KMS-11 (cell line): ENCODE results near the gene TBC1D1.

Experiments used
- H2AFZ ChIP-seq: fragments of 200-600 bp; sonication (generic); 2 replicates; pipeline ENCODE4 v1.6.1; 2016; ENCODE audit warnings: antibody characterized with exemption, mixed run types, low read depth
- H3K27ac ChIP-seq: fragments of 200-600 bp; sonication (generic); 2 replicates; pipeline ENCODE4 v1.6.1; 2016; ENCODE audit warnings: mild to moderate bottlenecking, mixed run types
- H3K27me3 ChIP-seq: fragments of 200-600 bp; sonication (generic); 2 replicates; pipeline ENCODE4 v1.6.1; 2017; ENCODE audit warnings: mild to moderate bottlenecking, low read depth, mixed run types, moderate library complexity; ENCODE audit not compliant: insufficient read depth
- H3K36me3 ChIP-seq: fragments of 200-600 bp; sonication (generic); 2 replicates; pipeline ENCODE4 v1.6.1; 2017; ENCODE audit warnings: mild to moderate bottlenecking, mixed run types; ENCODE audit not compliant: insufficient read depth
- H3K4me1 ChIP-seq: fragments of 200-600 bp; sonication (generic); 2 replicates; pipeline ENCODE4 v1.6.1; 2016; ENCODE audit warnings: mild to moderate bottlenecking, low read depth, mixed run types; ENCODE audit not compliant: poor library complexity, severe bottlenecking
- H3K4me2 ChIP-seq: fragments of 200-600 bp; sonication (generic); 2 replicates; pipeline ENCODE4 v1.7.0; 2016; ENCODE audit warnings: mild to moderate bottlenecking, mixed run types
- H3K4me3 ChIP-seq: fragments of 200-600 bp; sonication (generic); IDR thresholded peaks from 2 replicates; pipeline ENCODE4 v1.6.1; 2017; ENCODE audit warnings: low read depth, low read length, mixed read lengths; ENCODE audit not compliant: insufficient read depth
- H3K79me2 ChIP-seq: fragments of 200-600 bp; sonication (generic); 2 replicates; pipeline ENCODE4 v1.6.1; 2016; ENCODE audit warnings: low read depth, mixed run types; ENCODE audit not compliant: insufficient read depth
- H3K9ac ChIP-seq: fragments of 200-600 bp; sonication (generic); 2 replicates; pipeline ENCODE4 v1.6.1; 2016; ENCODE audit warnings: mild to moderate bottlenecking, mixed run types
- H4K20me1 ChIP-seq: fragments of 200-600 bp; sonication (generic); 2 replicates; pipeline ENCODE4 v1.6.1; 2016; ENCODE audit warnings: mild to moderate bottlenecking, mixed run types; ENCODE audit not compliant: insufficient read depth
- CTCF ChIP-seq: fragments of 200-600 bp; sonication (generic); conservative IDR thresholded peaks from 2 replicates; pipeline ENCODE4 v1.6.1; 2017; ENCODE audit warnings: low read depth, mild to moderate bottlenecking, antibody characterized with exemption, low read length, moderate library complexity, mixed read lengths

TBC1D1 gene

GRCh38 chr4:38013461-38014366, 122.8 kb downstream of the TBC1D1 start:
- H3K79me2 ChIP-seq: no peaks in the 10 kb centered on the region
- H2AFZ ChIP-seq: no peak overlapping the region
- no peak overlapping the region for H3K27ac ChIP-seq
- no peak overlapping the region for H3K4me3 ChIP-seq
- no peaks in the 10 kb centered on the region for H3K4me1 ChIP-seq
- no peaks in the 10 kb centered on the region for H3K36me3 ChIP-seq
- no peak overlapping the region for H3K4me2 ChIP-seq
- H3K9ac ChIP-seq: no peak overlapping the region
- no peaks in the 10 kb centered on the region for H3K27me3 ChIP-seq
- H4K20me1 ChIP-seq: no peaks in the 10 kb centered on the region
- no peak for TF ChIP-seq CTCF

DNA sequence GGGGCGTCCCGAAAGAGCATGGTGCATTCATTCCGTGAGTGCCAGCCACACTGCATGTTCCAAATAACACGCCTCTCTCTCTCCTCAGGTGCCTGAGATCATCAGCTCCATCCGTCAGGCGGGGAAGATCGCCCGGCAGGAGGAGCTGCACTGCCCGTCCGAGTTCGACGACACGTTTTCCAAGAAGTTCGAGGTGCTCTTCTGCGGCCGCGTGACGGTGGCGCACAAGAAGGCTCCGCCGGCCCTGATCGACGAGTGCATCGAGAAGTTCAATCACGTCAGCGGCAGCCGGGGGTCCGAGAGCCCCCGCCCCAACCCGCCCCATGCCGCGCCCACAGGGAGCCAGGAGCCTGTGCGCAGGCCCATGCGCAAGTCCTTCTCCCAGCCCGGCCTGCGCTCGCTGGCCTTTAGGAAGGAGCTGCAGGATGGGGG, 123.6 kb downstream of the TBC1D1 start:
- H3K4me2 ChIP-seq: no peak overlapping the region
- no peaks in the 10 kb centered on the region for H3K36me3 ChIP-seq
- H4K20me1 ChIP-seq: no peaks in the 10 kb centered on the region
- H3K4me1 ChIP-seq: no peaks in the 10 kb centered on the region
- H3K4me3 ChIP-seq: no peak overlapping the region
- no peaks in the 10 kb centered on the region for H3K27me3 ChIP-seq
- no peak overlapping the region for H2AFZ ChIP-seq
- no peaks in the 10 kb centered on the region for H3K79me2 ChIP-seq
- no peak overlapping the region for H3K27ac ChIP-seq
- H3K9ac ChIP-seq: no peak overlapping the region
- TF ChIP-seq CTCF: no peak

DNA sequence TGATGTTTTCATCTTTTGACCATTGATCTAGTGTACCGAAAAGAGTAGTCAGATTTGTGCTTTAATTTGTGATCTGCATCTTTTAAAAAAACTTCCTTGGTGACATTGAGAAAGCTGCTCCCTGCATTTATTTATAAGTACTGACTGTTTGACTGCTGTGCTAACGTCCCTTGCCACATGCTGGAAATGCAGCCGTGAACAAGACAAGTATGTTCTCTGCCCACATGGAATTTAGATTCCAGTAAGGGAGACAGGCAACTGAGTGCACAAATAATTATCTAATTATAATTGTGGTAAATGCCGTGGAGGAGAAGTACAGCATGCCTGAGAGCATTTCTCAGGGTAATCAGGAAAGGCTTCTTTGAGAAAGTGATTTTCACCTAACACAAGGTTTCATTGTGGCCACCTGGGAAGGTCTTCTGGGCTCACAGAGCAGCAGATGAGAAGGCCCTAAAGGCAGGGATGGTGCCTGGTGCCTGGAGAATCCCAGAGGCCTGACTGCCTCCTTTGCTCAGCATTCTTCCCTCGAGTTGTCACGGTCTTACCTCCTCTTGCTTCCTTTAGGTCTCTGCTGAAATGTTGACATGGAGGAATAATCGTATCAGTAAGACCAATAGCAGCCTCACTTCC, 125.1 kb downstream of the TBC1D1 start:
- Histone ChIP-seq H3K4me1 (no peaks in the 10 kb centered on the region), H3K79me2 (no peaks in the 10 kb centered on the region), H3K9ac (no peak overlapping the region), H2AFZ (no peak overlapping the region), H3K4me2 (no peak overlapping the region), H3K27me3 (no peaks in the 10 kb centered on the region), H4K20me1 (no peaks in the 10 kb centered on the region), H3K4me3 (no peak overlapping the region), H3K36me3 (no peaks in the 10 kb centered on the region), H3K27ac (no peak overlapping the region)
- no peak for TF ChIP-seq CTCF

GRCh38 chr4:38016698-38017097, 125.8 kb downstream of the TBC1D1 start:
- TF ChIP-seq CTCF: no peak
- H4K20me1 ChIP-seq: no peaks in the 10 kb centered on the region
- H3K9ac ChIP-seq: no peak overlapping the region
- no peak overlapping the region for H3K4me2 ChIP-seq
- no peaks in the 10 kb centered on the region for H3K79me2 ChIP-seq
- no peak overlapping the region for H3K4me3 ChIP-seq
- no peak overlapping the region for H3K27ac ChIP-seq
- no peaks in the 10 kb centered on the region for H3K36me3 ChIP-seq
- no peak overlapping the region for H2AFZ ChIP-seq
- no peaks in the 10 kb centered on the region for H3K27me3 ChIP-seq
- no peaks in the 10 kb centered on the region for H3K4me1 ChIP-seq
